Tibial artery (tissue), 4 donors: ENCODE results near the gene TRPM2.

Experiments
- DNase-seq, 2 donors: peaks; one replicate each; pipeline ENCODE4 v3.0.0-alpha.2; 2019
- H3K27ac ChIP-seq, 2 donors: fragments of 200-600 bp; sonication (generic) in 1 of 2; 1 replicate in 1 of 2; 2 replicates in 1 of 2; pipeline ENCODE4 v1.5.1; 2018 to 2019; ENCODE audit warnings: mild to moderate bottlenecking in 1 of 2
- H3K27me3 ChIP-seq, 2 donors: fragments of 200-600 bp; sonication (generic) in 1 of 2; one replicate each; pipeline versions ENCODE4 v1.5.1 to v1.6.0; 2016 to 2019
- H3K36me3 ChIP-seq, 3 donors: fragments of 200-600 bp; sonication (generic) in 2 of 3; one replicate each; pipeline ENCODE4 v1.5.1; 2016 to 2019; ENCODE audit warnings: mild to moderate bottlenecking in 2 of 3
- H3K4me1 ChIP-seq, 4 donors: fragments of 200-600 bp; sonication (generic) in 2 of 4; 1 replicate in 3 of 4; 2 replicates in 1 of 4; pipeline ENCODE4 v1.5.1; 2016 to 2019
- H3K4me3 ChIP-seq, 2 donors: fragments of 200-600 bp; sonication (generic) in 1 of 2; 1 replicate in 1 of 2; 2 replicates in 1 of 2; pipeline ENCODE4 v1.5.1; 2018 to 2019; ENCODE audit warnings: mild to moderate bottlenecking in 2 of 2
- H3K9me3 ChIP-seq, 3 donors: fragments of 200-600 bp; sonication (generic) in 1 of 3; one replicate each; pipeline ENCODE4 v1.5.1; 2016 to 2019
- intact Hi-C: fragments of 100-400 bp; cut with DNase I; formaldehyde crosslinking; loops from one replicate; pipeline ENCODE4 v1.15.0; 2023; ENCODE audit warnings: low total_unique reads
- TF ChIP-seq, protein P1 (sequence below), 2 experiments: fragments of 200-600 bp in 1 of 2; fragments of 450-650 bp in 1 of 2; IDR thresholded peaks; one replicate each; pipeline ENCODE4 v1.5.1; 2017 to 2019; ENCODE audit warnings: antibody characterized with exemption in 2 of 2, mild to moderate bottlenecking in 1 of 2, moderate library complexity in 1 of 2

Gene TRPM2

GRCh38 chr21:44363278-44363677 lies 9.9 kb downstream of the TRPM2 start:
- peaks cover 0 to 22% (median 0%) of the 10 kb centered on the region in 3 donors for H3K9me3 ChIP-seq
- H3K36me3 ChIP-seq = no peaks in the 10 kb centered on the region
- H3K27ac ChIP-seq = no peak overlapping the region
- no peaks in the 10 kb centered on the region for H3K4me1 ChIP-seq
- H3K27me3 ChIP-seq = peaks cover 0 to 27% of the 10 kb centered on the region in 2 donors
- H3K4me3 ChIP-seq = no peak overlapping the region
- intact Hi-C loops = no loop called here
- no peak for DNase-seq
- TF ChIP-seq, protein P1, sequence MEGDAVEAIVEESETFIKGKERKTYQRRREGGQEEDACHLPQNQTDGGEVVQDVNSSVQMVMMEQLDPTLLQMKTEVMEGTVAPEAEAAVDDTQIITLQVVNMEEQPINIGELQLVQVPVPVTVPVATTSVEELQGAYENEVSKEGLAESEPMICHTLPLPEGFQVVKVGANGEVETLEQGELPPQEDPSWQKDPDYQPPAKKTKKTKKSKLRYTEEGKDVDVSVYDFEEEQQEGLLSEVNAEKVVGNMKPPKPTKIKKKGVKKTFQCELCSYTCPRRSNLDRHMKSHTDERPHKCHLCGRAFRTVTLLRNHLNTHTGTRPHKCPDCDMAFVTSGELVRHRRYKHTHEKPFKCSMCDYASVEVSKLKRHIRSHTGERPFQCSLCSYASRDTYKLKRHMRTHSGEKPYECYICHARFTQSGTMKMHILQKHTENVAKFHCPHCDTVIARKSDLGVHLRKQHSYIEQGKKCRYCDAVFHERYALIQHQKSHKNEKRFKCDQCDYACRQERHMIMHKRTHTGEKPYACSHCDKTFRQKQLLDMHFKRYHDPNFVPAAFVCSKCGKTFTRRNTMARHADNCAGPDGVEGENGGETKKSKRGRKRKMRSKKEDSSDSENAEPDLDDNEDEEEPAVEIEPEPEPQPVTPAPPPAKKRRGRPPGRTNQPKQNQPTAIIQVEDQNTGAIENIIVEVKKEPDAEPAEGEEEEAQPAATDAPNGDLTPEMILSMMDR (IDR thresholded peaks at IDR 0.05) = no peak

DNA sequence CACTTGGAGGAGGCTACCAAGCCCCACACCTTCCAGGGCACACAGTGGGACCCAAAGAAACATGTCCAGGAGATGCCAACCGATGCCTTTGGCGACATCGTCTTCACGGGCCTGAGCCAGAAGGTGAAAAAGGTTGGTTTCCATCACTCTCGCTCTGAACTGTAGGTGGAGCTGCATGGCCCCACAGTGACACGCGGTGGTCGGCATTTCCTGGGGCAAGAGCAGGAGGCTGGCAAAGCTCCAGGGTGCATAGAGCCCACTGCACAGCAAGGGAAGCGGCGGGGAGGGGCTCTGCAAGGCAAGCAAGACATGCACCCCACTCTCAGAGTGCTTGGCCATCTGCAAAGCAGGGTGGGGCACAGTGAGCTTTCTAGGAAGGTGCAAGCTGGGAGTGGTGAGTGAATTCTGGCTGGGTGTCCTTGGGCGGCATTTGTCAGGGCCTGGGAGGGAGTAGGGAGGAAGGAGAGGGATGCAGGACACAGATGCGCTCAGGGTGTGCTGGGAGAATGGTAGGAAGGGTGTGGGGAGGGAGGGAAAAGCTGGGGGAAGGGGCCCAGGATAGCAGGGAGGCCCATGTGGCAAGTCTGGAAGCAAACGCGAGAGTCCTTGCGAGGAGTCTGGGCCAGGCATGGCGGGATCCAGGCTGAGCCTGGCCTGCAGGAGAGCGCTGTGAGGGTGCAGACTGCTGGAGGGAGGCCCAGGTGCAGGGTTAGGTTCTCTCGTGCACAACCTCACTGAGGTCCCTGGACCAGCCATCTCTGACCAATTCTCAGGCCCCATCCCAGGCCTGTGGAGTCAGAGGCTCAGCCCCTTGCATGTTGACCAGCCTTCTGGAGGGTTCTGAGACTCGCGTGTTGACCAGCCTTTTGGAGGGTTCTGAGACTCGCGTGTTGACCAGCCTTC lies 11.0 kb downstream of the TRPM2 start:
- Histone ChIP-seq H3K4me3 (no peak overlapping the region), H3K9me3 (peaks cover 0 to 22% (median 0%) of the 10 kb centered on the region in 3 donors), H3K36me3 (no peaks in the 10 kb centered on the region), H3K27ac (no peak overlapping the region), H3K27me3 (peaks cover 0 to 38% of the 10 kb centered on the region in 2 donors), H3K4me1 (peaks cover 0 to 5% (median 0%) of the 10 kb centered on the region in 4 donors)
- TF ChIP-seq, protein P1 (IDR thresholded peaks at IDR 0.05) = no peak
- intact Hi-C loops = no loop called here
- DNase-seq = no peak

GRCh38 chr21:44365251-44365966 lies 12.0 kb downstream of the TRPM2 start:
- H3K4me1 ChIP-seq = peaks cover 0 to 11% (median 0%) of the 10 kb centered on the region in 4 donors
- intact Hi-C loops = no loop called here
- no peak overlapping the region for H3K4me3 ChIP-seq
- peaks cover 0 to 22% (median 0%) of the 10 kb centered on the region in 3 donors for H3K9me3 ChIP-seq
- H3K27me3 ChIP-seq = peaks cover 0 to 45% of the 10 kb centered on the region in 2 donors
- no peak overlapping the region for H3K27ac ChIP-seq
- DNase-seq = no peak
- no peaks in the 10 kb centered on the region for H3K36me3 ChIP-seq
- TF ChIP-seq, protein P1 (IDR thresholded peaks at IDR 0.05) = no peak

DNA sequence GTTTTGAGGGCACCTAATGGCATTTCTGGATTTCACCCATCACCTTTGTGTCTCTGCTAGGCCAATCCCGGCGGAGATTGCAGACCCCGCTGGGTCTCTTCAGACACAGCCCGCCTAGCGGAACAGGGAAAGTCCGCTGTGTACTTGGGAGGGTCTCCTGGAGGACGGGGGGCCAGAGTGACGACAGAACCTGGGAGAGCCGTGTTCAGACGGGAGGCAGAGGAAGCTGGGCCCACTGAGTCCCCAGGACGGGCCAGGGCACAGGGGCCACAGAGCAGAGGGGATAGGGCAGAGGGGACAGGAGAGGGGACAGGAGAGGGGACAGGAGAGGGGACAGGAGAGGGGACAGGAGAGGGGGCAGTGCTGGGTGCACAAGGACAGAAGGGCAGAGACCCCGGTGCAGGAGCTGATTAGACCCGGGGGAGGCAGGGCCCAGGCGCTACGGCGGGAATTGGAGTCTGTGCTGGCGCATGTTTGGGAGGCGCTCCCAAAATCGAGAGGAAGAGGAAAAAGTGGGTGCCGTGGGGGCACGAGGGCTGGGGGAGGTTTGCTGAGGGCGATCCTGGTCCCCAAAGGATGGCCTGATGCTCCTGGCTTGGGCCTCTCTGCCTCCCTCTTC lies 12.7 kb downstream of the TRPM2 start:
- no peak for DNase-seq
- H3K27ac ChIP-seq = no peak overlapping the region
- H3K27me3 ChIP-seq = peaks cover 0 to 51% of the 10 kb centered on the region in 2 donors
- H3K4me1 ChIP-seq = peaks cover 0 to 12% (median 0%) of the 10 kb centered on the region in 4 donors
- H3K36me3 ChIP-seq = no peaks in the 10 kb centered on the region
- TF ChIP-seq, protein P1 (IDR thresholded peaks at IDR 0.05) = no peak
- H3K4me3 ChIP-seq = no peak overlapping the region
- H3K9me3 ChIP-seq = peaks cover 0 to 22% (median 0%) of the 10 kb centered on the region in 3 donors
- intact Hi-C loops = no loop called here

DNA sequence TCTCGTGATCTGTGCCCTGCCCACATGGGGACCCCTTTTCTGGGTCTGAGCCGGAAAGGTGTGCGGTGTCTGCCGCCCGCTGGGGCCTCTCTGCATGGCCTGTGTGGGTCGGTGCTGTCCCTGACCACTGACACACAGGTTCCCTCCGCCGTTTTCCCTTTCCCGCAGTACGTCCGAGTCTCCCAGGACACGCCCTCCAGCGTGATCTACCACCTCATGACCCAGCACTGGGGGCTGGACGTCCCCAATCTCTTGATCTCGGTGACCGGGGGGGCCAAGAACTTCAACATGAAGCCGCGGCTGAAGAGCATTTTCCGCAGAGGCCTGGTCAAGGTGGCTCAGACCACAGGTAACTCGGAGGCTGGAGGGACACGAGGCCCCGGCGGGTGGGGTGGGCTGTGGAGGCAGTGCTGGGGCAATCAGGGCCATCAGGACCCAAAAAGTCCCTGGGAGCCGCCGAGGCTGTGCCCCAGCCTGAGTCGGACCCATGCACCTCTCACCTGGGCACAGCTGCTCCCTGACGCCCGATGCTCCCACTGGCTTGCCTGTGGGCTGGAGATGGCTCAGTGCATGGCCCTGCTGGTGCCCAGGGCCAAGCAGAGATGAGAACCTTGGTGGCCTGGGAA lies 13.3 kb downstream of the TRPM2 start:
- H3K9me3 ChIP-seq = peaks cover 0 to 22% (median 0%) of the 10 kb centered on the region in 3 donors
- intact Hi-C loops = no loop called here
- no peaks in the 10 kb centered on the region for H3K36me3 ChIP-seq
- H3K4me1 ChIP-seq = peaks cover 0 to 12% (median 0%) of the 10 kb centered on the region in 4 donors
- no peak overlapping the region for H3K4me3 ChIP-seq
- H3K27me3 ChIP-seq = peaks cover 0 to 54% of the 10 kb centered on the region in 2 donors
- TF ChIP-seq, protein P1 (IDR thresholded peaks at IDR 0.05) = no peak
- DNase-seq = no peak
- no peak overlapping the region for H3K27ac ChIP-seq
